ENCODE data around the gene SLC35C1. TPM values are rescaled to one million over a fixed set of nuclear protein-coding genes. Genes with fewer than 3 reads are reported as not detected.

The SLC35C1 gene
- total and polyA plus RNA-seq, 9 of the 15 experiments (the other 6 are each of a cell fraction or from before 2014, with no cell fraction given) = 0.65 to 13.1 (median 2.4) TPM

DNA sequence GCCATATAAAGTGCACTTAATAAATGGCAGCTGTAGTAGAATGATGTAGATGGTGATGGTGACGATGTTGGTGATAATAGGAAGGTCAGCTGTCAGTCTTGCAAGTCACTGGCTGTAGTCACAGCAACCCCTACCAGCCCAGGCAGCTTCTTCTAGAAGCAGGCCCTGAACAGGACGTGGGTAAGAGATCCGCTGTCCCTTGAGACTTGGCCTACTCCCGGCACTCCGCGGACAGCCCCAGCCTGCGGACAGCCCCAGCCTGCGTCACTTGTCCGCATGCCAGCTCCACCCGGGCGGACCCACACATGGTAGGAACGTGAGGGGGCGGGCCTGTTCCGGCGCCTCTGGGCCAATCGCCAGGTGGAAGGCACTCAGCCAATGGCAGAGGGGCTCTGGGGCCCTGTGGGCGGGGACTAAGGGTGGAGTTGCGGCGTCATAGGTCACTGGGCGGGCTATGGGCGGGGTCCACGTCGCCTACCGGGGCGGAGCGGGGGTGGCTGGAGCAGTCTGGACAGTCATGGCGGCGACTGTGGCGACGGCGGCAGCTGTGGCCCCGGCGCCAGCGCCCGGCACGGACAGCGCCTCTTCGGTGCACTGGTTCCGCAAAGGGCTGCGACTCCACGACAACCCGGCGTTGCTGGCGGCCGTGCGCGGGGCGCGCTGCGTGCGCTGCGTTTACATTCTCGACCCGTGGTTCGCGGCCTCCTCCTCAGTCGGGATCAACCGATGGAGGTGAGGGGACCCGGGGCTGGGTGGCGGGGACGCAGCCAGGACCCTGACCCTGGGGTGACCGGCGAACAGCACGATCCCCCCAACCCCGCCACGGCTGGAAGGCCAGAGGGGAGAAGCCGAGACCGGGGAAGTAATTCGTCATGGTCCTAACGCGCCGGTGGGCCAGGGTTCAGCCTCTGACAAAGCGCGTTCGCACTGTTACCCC, 42.3 kb downstream of the SLC35C1 start, which contains the start of gene CRY2 (continued):
- TF ChIP-seq, protein P1, sequence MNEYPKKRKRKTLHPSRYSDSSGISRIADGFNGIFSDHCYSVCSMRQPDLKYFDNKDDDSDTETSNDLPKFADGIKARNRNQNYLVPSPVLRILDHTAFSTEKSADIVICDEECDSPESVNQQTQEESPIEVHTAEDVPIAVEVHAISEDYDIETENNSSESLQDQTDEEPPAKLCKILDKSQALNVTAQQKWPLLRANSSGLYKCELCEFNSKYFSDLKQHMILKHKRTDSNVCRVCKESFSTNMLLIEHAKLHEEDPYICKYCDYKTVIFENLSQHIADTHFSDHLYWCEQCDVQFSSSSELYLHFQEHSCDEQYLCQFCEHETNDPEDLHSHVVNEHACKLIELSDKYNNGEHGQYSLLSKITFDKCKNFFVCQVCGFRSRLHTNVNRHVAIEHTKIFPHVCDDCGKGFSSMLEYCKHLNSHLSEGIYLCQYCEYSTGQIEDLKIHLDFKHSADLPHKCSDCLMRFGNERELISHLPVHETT (CRISPR knock-in tag; conservative IDR thresholded peaks at IDR 0.05 in 1 of 2, IDR thresholded peaks at IDR 0.05 in 1 of 2) = peak in 1 of 2 experiments; percentile 76; a peak in 2 of 4 replicates
- TF ChIP-seq MBD2 (IDR thresholded peaks at IDR 0.05; ENCODE audit: borderline replicate concordance, low read depth) (peak; percentile 67; the same call in 1 of the 2 replicates), GATA2 (CRISPR knock-in tag; IDR thresholded peaks at IDR 0.05) (0 out of 2 replicates have a peak, but pooled peaks have one; percentile 15), BHLHE40 (IDR thresholded peaks at IDR 0.05; ENCODE audit: low read length) (peak; percentile 100), TAF7 (tag; IDR thresholded peaks at IDR 0.05) (peak; percentile 61), E2F3 (CRISPR knock-in tag; IDR thresholded peaks at IDR 0.05) (no peak), ZNF316 (IDR thresholded peaks at IDR 0.05) (peak; percentile 45), TRIM24 (IDR thresholded peaks at IDR 0.05) (no peak), FOSL1 (tag; conservative IDR thresholded peaks at IDR 0.05) (no peak), JUN (IDR thresholded peaks at IDR 0.05; ENCODE audit: borderline replicate concordance, low read depth, low read length) (0 out of 2 replicates have a peak, but pooled peaks have one; percentile 51), JUN (CRISPR knock-in tag; IDR thresholded peaks at IDR 0.05; ENCODE audit: borderline replicate concordance) (peak; percentile 95; the same call in 1 of the 2 replicates)
- TF ChIP-seq, protein P2, sequence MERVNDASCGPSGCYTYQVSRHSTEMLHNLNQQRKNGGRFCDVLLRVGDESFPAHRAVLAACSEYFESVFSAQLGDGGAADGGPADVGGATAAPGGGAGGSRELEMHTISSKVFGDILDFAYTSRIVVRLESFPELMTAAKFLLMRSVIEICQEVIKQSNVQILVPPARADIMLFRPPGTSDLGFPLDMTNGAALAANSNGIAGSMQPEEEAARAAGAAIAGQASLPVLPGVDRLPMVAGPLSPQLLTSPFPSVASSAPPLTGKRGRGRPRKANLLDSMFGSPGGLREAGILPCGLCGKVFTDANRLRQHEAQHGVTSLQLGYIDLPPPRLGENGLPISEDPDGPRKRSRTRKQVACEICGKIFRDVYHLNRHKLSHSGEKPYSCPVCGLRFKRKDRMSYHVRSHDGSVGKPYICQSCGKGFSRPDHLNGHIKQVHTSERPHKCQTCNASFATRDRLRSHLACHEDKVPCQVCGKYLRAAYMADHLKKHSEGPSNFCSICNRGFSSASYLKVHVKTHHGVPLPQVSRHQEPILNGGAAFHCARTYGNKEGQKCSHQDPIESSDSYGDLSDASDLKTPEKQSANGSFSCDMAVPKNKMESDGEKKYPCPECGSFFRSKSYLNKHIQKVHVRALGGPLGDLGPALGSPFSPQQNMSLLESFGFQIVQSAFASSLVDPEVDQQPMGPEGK (CRISPR knock-in tag; IDR thresholded peaks at IDR 0.05; ENCODE audit: borderline replicate concordance) = no peak
- TF ChIP-seq, protein P3, sequence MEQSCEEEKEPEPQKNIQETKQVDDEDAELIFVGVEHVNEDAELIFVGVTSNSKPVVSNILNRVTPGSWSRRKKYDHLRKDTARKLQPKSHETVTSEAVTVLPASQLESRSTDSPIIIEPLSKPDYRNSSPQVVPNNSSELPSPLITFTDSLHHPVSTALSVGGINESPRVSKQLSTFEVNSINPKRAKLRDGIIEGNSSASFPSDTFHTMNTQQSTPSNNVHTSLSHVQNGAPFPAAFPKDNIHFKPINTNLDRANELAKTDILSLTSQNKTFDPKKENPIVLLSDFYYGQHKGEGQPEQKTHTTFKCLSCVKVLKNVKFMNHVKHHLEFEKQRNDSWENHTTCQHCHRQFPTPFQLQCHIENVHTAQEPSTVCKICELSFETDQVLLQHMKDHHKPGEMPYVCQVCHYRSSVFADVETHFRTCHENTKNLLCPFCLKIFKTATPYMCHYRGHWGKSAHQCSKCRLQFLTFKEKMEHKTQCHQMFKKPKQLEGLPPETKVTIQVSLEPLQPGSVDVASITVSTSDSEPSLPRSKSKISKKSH (CRISPR knock-in tag; IDR thresholded peaks at IDR 0.05) = no peak
- TF ChIP-seq, protein P4, sequence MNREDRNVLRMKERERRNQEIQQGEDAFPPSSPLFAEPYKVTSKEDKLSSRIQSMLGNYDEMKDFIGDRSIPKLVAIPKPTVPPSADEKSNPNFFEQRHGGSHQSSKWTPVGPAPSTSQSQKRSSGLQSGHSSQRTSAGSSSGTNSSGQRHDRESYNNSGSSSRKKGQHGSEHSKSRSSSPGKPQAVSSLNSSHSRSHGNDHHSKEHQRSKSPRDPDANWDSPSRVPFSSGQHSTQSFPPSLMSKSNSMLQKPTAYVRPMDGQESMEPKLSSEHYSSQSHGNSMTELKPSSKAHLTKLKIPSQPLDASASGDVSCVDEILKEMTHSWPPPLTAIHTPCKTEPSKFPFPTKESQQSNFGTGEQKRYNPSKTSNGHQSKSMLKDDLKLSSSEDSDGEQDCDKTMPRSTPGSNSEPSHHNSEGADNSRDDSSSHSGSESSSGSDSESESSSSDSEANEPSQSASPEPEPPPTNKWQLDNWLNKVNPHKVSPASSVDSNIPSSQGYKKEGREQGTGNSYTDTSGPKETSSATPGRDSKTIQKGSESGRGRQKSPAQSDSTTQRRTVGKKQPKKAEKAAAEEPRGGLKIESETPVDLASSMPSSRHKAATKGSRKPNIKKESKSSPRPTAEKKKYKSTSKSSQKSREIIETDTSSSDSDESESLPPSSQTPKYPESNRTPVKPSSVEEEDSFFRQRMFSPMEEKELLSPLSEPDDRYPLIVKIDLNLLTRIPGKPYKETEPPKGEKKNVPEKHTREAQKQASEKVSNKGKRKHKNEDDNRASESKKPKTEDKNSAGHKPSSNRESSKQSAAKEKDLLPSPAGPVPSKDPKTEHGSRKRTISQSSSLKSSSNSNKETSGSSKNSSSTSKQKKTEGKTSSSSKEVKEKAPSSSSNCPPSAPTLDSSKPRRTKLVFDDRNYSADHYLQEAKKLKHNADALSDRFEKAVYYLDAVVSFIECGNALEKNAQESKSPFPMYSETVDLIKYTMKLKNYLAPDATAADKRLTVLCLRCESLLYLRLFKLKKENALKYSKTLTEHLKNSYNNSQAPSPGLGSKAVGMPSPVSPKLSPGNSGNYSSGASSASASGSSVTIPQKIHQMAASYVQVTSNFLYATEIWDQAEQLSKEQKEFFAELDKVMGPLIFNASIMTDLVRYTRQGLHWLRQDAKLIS (CRISPR knock-in tag; IDR thresholded peaks at IDR 0.05) = peak; percentile 92
- TF ChIP-seq, protein P5, sequence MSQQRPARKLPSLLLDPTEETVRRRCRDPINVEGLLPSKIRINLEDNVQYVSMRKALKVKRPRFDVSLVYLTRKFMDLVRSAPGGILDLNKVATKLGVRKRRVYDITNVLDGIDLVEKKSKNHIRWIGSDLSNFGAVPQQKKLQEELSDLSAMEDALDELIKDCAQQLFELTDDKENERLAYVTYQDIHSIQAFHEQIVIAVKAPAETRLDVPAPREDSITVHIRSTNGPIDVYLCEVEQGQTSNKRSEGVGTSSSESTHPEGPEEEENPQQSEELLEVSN (IDR thresholded peaks at IDR 0.05; ENCODE audit: borderline replicate concordance in 1 of 2, extremely low read depth in 1 of 2, insufficient read depth in 1 of 2, insufficient read length in 1 of 2, low read depth in 1 of 2, low read length in 1 of 2, poor library complexity in 1 of 2, severe bottlenecking in 1 of 2) = peak; percentile 75 to 82

All from K562 (cell line).